ENCODE data around the gene SOX1.

GRCh38 chr13:112095354-112095753, 28.4 kb downstream of the SOX1 start:
- TF ChIP-seq EZH2phosphoT487 (IDR thresholded peaks at IDR 0.05; ENCODE audit: low read length), result no peak
- no peak for TF ChIP-seq EZH2 (optimal IDR thresholded peaks at IDR 0.05; ENCODE audit: low read depth, low read length)
